ENCODE data around the gene HECW1.

HECW1 gene

GRCh38 chr7:43077732-43078391 is 34.6 kb upstream of the HECW1 start:
- no peak for TF ChIP-seq CTCF (conservative IDR thresholded peaks at IDR 0.05; ENCODE audit: low read depth, low read length)
- no peak overlapping the region for H3K4me3 ChIP-seq (ENCODE audit: low read length)
- no peak for DNase-seq (ENCODE audit: low read depth)

GRCh38 chr7:43078794-43079193 is 33.7 kb upstream of the HECW1 start:
- TF ChIP-seq CTCF (conservative IDR thresholded peaks at IDR 0.05; ENCODE audit: low read depth, low read length): no peak
- H3K4me3 ChIP-seq (ENCODE audit: low read length): no peak overlapping the region
- no peak for DNase-seq (ENCODE audit: low read depth)

- TF ChIP-seq CTCF (conservative IDR thresholded peaks at IDR 0.05; ENCODE audit: low read depth, low read length): no peak
- no peak for DNase-seq (ENCODE audit: low read depth)
- no peak overlapping the region for H3K4me3 ChIP-seq (ENCODE audit: low read length)
Observed at GRCh38 chr7:43081603-43082002, 30.8 kb upstream of the HECW1 start.

GRCh38 chr7:43083106-43083505 is 29.3 kb upstream of the HECW1 start:
- TF ChIP-seq CTCF (conservative IDR thresholded peaks at IDR 0.05; ENCODE audit: low read depth, low read length): no peak
- no peak overlapping the region for H3K4me3 ChIP-seq (ENCODE audit: low read length)
- no peak for DNase-seq (ENCODE audit: low read depth)

GRCh38 chr7:43085017-43085416 is 27.4 kb upstream of the HECW1 start:
- TF ChIP-seq CTCF (conservative IDR thresholded peaks at IDR 0.05; ENCODE audit: low read depth, low read length): no peak
- DNase-seq (ENCODE audit: low read depth): no peak
- H3K4me3 ChIP-seq (ENCODE audit: low read length): no peak overlapping the region

GRCh38 chr7:43085992-43086391 is 26.5 kb upstream of the HECW1 start:
- no peak for TF ChIP-seq CTCF (conservative IDR thresholded peaks at IDR 0.05; ENCODE audit: low read depth, low read length)
- no peak for DNase-seq (ENCODE audit: low read depth)
- no peak overlapping the region for H3K4me3 ChIP-seq (ENCODE audit: low read length)

- no peak for DNase-seq (ENCODE audit: low read depth)
- H3K4me3 ChIP-seq (ENCODE audit: low read length): no peak overlapping the region
- TF ChIP-seq CTCF (conservative IDR thresholded peaks at IDR 0.05; ENCODE audit: low read depth, low read length): no peak
Observed at GRCh38 chr7:43092819-43093218, 19.6 kb upstream of the HECW1 start.

All from retinal pigment epithelial cell (primary cell).